IPS DF 6.9 (cell line): ENCODE data around the gene ITPKB.
"Not testable (repeated sequence)": the region's sequence is repeated elsewhere in the genome, so short reads cannot be mapped to it uniquely, and the experiment has no call there.

Experiments used
- DNase-seq: peaks from one replicate; pipeline ENCODE4 v3.0.0-alpha.2; 2013; ENCODE audit warnings: low read depth, low spot score
- H3K27ac ChIP-seq: one replicate; pipeline ENCODE4 v1.5.1; 2013; ENCODE audit warnings: low read length, control low read depth
- H3K27me3 ChIP-seq: 2 replicates; pipeline ENCODE4 v1.6.1; 2013; ENCODE audit warnings: mild to moderate bottlenecking, low read length; ENCODE audit not compliant: control insufficient read depth, insufficient read depth
- H3K36me3 ChIP-seq: 2 replicates; pipeline ENCODE4 v1.6.1; 2013; ENCODE audit warnings: low read length; ENCODE audit not compliant: control insufficient read depth, insufficient read depth
- H3K4me1 ChIP-seq: 2 replicates; pipeline ENCODE4 v1.6.1; 2013; ENCODE audit warnings: low read length; ENCODE audit not compliant: control insufficient read depth, insufficient read depth
- H3K4me3 ChIP-seq: 2 replicates; pipeline ENCODE4 v1.5.1; 2013; ENCODE audit warnings: mild to moderate bottlenecking, low read length
- H3K9me3 ChIP-seq: 2 replicates; pipeline ENCODE4 v1.6.1; 2013; ENCODE audit warnings: low read length, inconsistent platforms; ENCODE audit not compliant: control insufficient read depth, insufficient read depth
- WGBS: extraction: QIAGEN DNeasy Blood & Tissue Kit; methylation state at CpG from one replicate; pipeline ENCODE4 v1.1.7; 2013; ENCODE audit warnings: mixed read lengths, missing lambda C conversion rate; ENCODE audit not compliant: insufficient read length, insufficient coverage; 5-methylcytosine and 5-hydroxymethylcytosine counted together

ITPKB gene

DNA sequence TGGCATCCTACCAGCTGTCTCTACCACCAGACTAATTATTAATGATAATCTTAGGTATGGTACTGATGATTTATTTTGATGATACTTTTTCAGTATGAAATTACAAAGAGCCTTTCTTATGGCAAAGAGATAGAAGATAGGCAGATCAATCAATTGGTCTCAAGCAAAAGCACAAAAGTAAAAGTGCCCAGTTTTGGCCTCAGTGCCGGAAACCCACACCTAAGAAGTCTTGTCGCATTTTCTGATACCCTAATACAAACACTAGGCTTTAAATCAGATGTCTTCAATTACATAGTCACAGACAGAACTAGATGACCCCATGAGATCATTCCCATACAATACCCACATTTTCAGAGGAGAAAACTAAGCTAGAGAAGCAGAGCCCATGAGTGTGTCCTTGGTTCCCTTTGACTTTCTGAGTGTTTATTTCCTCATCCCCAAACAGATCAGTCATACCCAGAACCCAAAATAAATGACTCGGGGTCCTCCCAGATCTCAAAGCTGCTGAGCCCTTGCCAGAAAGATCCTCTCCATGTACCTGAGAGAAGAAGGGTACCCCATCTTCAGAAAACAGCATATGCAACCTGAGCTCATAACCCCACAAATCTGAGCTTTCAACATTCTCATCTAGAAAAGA, 7.7 kb downstream of the ITPKB start:
- Histone ChIP-seq H3K4me1 (peaks cover 6% of the 10 kb centered on the region), H3K4me3 (no peak overlapping the region), H3K27ac (no peak overlapping the region), H3K27me3 (no peaks in the 10 kb centered on the region; the same call in 1 of the 2 replicates), H3K36me3 (no peaks in the 10 kb centered on the region), H3K9me3 (no peaks in the 10 kb centered on the region)
- no CpG with 5 or more reads among the region's 3 CpGs for WGBS
- DNase-seq: no peak

DNA sequence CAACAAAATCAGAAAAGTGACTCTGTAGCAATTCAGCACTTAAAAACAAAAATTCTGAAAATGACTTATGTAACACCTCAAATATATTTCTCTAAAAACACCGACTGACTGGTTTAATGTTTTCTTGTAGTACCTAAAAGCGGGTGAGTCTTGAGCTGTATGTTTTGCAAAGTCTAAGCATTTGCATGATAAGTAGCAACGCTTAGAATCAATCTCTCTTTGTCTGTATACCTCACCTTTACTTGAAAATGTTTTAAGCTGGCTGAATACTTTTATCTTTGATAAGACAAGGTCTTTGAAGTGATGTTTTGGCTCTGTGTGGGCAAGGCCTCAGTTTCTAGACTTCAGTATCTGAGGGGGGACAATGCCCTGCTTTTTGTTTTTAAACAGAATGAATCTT, 8.2 kb downstream of the ITPKB start:
- DNase-seq: no peak
- no peak overlapping the region for H3K4me3 ChIP-seq
- no peaks in the 10 kb centered on the region for H3K27me3 ChIP-seq
- no peaks in the 10 kb centered on the region for H3K9me3 ChIP-seq
- H3K27ac ChIP-seq: no peak overlapping the region
- H3K4me1 ChIP-seq: peaks cover 4% of the 10 kb centered on the region
- no peaks in the 10 kb centered on the region for H3K36me3 ChIP-seq
- WGBS: no CpG with 5 or more reads among the region's 3 CpGs

DNA sequence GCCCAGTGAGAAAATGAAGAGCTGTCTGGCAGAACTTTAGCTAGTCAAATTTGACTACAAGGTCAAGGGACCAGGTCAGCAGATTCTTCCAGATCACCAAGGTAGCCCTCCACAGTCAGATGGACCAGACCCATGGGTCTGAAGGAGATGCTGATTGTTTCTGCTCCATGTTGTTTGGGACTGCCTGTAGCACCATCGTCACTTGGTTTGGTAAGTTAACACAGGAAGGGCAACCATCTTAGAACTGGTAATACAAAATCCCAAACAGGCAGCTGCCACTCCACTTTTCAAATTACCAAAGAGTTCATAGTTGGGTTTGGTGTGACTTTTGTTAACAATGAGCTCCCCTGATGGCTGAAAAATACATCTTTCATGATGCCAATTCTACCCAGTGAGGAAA, 9.0 kb downstream of the ITPKB start:
- no peak for DNase-seq
- no peak overlapping the region for H3K27ac ChIP-seq
- no peaks in the 10 kb centered on the region for H3K9me3 ChIP-seq
- H3K4me3 ChIP-seq: no peak overlapping the region
- no peaks in the 10 kb centered on the region; the same call in 1 of the 2 replicates for H3K4me1 ChIP-seq
- no peaks in the 10 kb centered on the region for H3K36me3 ChIP-seq
- H3K27me3 ChIP-seq: no peaks in the 10 kb centered on the region
- no CpG with 5 or more reads among the region's 1 CpG for WGBS

DNA sequence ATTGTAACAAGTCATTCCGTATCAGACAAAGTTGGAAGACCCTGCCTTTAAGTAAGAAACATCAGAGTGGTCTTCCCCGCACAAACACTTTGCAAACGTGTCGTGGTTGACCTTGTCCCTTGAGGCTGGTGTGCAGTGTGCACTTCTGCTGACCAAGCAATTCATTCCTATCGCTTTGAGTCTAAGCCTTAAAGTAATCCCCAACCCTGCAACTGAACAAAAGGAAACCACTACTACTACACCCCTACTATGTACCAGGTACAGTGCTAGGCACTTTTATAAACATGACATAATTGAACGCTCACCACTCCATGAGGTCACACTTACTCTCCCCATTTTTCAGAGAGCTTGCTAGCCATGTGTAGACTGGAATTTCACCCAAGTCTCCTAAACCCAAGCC, 10.6 kb downstream of the ITPKB start:
- Histone ChIP-seq H3K4me1 (peaks cover 5% of the 10 kb centered on the region; the same call in 1 of the 2 replicates), H3K4me3 (no peak overlapping the region), H3K9me3 (no peaks in the 10 kb centered on the region), H3K27me3 (no peaks in the 10 kb centered on the region), H3K36me3 (no peaks in the 10 kb centered on the region), H3K27ac (no peak overlapping the region)
- no CpG with 5 or more reads among the region's 6 CpGs for WGBS
- no peak for DNase-seq

DNA sequence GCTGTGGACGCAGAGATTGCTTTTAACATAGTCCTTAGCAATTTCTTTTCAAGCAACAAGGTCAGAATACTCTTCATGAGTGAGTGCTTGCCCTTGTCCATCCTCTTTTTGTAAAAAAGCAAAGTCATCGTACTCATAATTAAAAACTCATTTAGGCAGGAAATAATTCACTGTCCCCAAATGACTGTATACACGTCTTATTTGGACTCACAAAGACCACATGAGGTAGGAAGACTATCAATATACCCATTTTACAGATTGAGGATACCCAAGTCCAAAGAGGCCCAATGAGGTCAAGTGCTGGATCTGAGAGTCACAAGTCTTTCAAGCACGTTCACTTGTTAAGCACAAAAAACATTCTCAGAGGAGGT, 13.2 kb downstream of the ITPKB start:
- WGBS: no CpG with 5 or more reads among the region's 4 CpGs
- H3K4me1 ChIP-seq: peaks cover 11% of the 10 kb centered on the region
- H3K27me3 ChIP-seq: no peaks in the 10 kb centered on the region
- no peak for DNase-seq
- no peaks in the 10 kb centered on the region for H3K9me3 ChIP-seq
- H3K4me3 ChIP-seq: no peak overlapping the region
- no peaks in the 10 kb centered on the region for H3K36me3 ChIP-seq
- H3K27ac ChIP-seq: no peak overlapping the region

DNA sequence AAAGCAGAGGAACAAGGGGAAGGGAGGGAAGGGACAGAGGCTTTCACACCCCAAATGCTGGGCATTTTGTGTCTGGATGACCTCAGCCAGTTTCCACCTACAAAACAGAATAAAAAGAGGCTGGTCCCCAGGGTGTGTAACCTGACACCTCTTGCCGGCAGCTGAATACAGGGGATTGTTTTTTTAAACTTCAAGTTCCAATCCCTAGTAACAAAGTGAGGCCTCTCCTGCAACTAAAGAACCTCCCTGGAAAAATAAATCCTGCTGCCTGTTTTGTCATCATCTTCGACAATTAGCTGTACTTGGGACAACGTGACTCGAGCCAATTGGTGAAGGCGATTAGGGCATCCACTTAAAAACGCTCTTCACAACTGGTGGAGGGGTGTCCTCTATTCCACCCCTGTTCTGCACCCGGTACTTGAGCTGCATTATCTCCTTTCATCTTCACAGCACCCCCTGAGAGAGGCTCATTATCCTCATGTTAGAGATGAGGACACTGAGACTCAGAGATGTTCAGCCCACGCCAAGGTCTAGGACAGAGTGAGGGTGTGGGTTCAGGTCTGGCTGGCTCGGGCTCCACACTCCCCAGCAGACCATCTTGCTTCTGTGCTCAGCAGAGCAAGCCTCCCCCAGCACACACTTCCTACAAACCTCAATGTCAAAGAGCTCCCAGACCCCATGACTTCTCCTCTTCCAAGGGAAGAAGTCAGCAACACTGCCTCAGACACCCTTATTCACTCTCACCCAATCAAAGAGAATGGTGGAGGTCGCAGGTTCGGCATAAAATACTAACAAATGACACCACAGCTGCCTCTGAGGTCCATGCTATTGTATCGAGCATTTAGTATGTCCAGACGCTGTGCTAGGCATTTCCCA, 15.2 kb downstream of the ITPKB start:
- H3K27me3 ChIP-seq: no peaks in the 10 kb centered on the region
- H3K9me3 ChIP-seq: no peaks in the 10 kb centered on the region
- no peaks in the 10 kb centered on the region for H3K36me3 ChIP-seq
- no peak for DNase-seq
- H3K4me3 ChIP-seq: no peak overlapping the region
- no peak overlapping the region for H3K27ac ChIP-seq
- H3K4me1 ChIP-seq: peaks cover 11% of the 10 kb centered on the region
- no CpG with 5 or more reads among the region's 13 CpGs for WGBS

DNA sequence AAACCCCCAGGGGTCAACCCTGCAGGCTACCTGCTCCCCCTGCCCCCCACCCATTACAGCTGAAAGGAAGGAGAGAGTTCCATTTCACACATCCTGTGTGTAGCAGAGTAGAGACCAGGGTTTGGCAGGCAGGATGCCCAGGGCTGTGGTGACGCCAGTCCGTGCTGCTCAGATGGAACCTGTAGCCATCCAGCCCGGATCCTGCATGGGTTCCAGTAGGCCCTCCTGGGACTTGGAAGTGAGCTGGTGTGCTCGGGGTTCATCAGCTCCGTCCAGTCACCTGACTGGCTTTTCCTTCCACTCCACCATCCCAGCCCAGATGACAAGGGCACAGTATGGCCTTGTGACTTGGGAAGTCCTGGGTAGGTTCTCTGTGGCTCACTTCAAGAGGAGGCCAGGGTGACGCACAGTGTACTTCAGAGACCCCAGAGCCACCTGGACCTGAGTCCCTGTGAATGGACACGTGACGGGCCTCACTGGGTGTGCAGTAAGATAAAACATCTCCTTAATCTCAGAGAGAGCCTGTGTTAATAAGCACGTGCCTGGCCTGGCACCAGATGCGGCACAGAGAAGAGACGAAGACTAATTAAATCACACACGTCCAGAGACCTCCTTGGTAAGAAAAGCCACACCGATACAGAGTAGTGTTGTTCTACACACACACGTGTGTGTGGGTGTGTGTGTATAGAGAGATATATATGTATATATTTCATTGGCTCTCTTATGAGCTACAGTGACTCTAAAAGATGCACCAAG, 16.0 kb downstream of the ITPKB start:
- no peak for DNase-seq
- peaks cover 11% of the 10 kb centered on the region for H3K4me1 ChIP-seq
- H3K27me3 ChIP-seq: no peaks in the 10 kb centered on the region
- H3K27ac ChIP-seq: no peak overlapping the region
- H3K4me3 ChIP-seq: no peak overlapping the region
- no CpG with 5 or more reads among the region's 14 CpGs for WGBS
- no peaks in the 10 kb centered on the region for H3K9me3 ChIP-seq
- H3K36me3 ChIP-seq: no peaks in the 10 kb centered on the region

DNA sequence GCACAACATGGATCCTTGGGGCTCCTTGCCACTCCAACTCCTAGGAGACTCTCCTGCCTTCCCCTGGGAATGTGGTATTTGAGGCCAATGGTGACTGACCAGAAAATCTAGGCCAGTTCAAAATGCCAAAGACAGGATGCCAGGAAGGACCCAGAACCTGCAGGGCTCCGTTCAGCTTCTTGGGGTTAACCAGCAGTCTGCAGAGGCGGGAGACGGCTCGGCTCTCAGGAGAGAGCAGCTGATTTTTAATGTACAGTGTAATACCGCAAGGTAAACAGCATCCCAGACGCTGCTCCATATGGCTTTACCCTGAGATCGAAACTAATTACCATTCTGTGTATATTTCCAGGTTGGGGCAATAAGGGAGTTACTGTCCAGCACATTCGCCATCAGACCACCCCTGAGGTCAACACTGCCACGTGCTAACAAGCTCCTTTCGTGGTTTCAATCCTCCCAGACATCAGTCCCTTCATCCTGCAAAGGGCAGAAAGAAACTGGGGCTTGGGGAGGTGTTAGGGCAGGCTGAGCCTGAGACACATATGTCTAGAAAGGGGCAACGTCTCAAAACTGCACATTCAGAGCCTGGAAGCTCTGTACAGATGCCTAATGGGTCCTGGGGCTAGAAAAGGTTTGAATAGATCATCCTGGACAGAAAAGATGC, 16.7 kb downstream of the ITPKB start:
- H3K36me3 ChIP-seq: no peaks in the 10 kb centered on the region
- H3K9me3 ChIP-seq: no peaks in the 10 kb centered on the region
- peaks cover 11% of the 10 kb centered on the region for H3K4me1 ChIP-seq
- no peak overlapping the region for H3K27ac ChIP-seq
- no peaks in the 10 kb centered on the region for H3K27me3 ChIP-seq
- no peak for DNase-seq
- H3K4me3 ChIP-seq: no peak overlapping the region
- no CpG with 5 or more reads among the region's 11 CpGs for WGBS

DNA sequence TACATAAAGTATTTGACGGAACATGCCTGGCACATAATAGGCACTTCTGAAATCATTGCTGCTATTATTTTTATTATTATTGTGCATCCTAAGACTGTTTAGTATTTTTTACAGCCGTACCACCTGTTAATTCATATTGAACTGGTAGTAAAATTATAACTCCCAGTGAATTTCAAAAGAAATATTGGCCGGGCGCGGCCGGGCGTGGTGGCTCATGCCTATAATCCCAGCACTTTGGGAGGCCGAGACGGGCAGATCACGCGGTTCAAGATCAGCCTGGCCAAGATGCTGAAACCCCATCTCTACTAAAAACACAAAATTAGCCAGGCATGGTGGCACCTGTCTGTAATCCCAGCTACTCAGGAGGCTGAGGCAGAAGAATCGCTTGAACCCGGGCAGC, 18.5 kb downstream of the ITPKB start:
- not testable (repeated sequence) for H3K27ac ChIP-seq, H3K4me3 ChIP-seq, H3K9me3 ChIP-seq, DNase-seq, H3K36me3 ChIP-seq, H3K27me3 ChIP-seq
- no CpG with 5 or more reads among the region's 13 CpGs for WGBS
- H3K4me1 ChIP-seq: peaks cover 11% of the 10 kb centered on the region
